Endothelial cell of umbilical vein (primary cell): Measurements from ENCODE around the gene CAMK2G. TPM values are rescaled to one million over a fixed set of nuclear protein-coding genes. Genes with fewer than 3 reads are reported as not detected.

Experiments used
- BruUV-seq: library from RNA; stranded (reverse); fragments of 400-500 nt; replicated peaks from 2 replicates; lab custom pipeline; 2021; lab: Mats Ljungman, UMichigan
- CTCF ChIA-PET: fragments of 300-600, 350-600 bp; sonication (Branson Sonifier 250); formaldehyde crosslinking; loops from one replicate; lab custom pipeline; 2021; ENCODE audit warnings: antibody characterized with exemption, inconsistent platforms; lab: Charles Lee
- POLR2A ChIA-PET: fragments of 300-600, 350-600 bp; sonication (Branson Sonifier 250); formaldehyde crosslinking; loops from one replicate; lab custom pipeline; 2021; ENCODE audit warnings: antibody characterized with exemption, inconsistent platforms; lab: Charles Lee
- DNase-seq: peaks from one replicate; pipeline ENCODE4 v3.0.0-alpha.2; 2011; ENCODE audit warnings: low read depth, low spot score
- FAIRE-seq: peaks from 2 replicates; lab custom pipeline; 2011; peaks lifted over from hg19 to GRCh38; lab: Jason Lieb, UNC
- H2AFZ ChIP-seq: 2 replicates; pipeline ENCODE4 v1.6.0; 2012; ENCODE audit warnings: low read depth, low read length, control low read depth, inconsistent platforms
- H3K27ac ChIP-seq: 2 replicates; pipeline ENCODE4 v1.5.1; 2011; ENCODE audit warnings: low read depth, mild to moderate bottlenecking, control low read depth, low read length, moderate library complexity; ENCODE audit not compliant: insufficient read depth
- H3K27me3 ChIP-seq, 2 experiments: 2 replicates each; pipeline versions ENCODE4 v1.6.0 to v1.6.1; 2011; ENCODE audit warnings: low read length in 2 of 2, mixed read lengths in 1 of 2; ENCODE audit not compliant: control insufficient read depth in 2 of 2, insufficient read depth in 2 of 2
- H3K36me3 ChIP-seq, 2 experiments: 2 replicates in 1 of 2; 3 replicates in 1 of 2; pipeline ENCODE4 v1.5.1; 2011; ENCODE audit warnings: low read length in 2 of 2, mild to moderate bottlenecking in 1 of 2, moderate library complexity in 1 of 2; ENCODE audit not compliant: control insufficient read depth in 2 of 2, insufficient read depth in 2 of 2; ENCODE audit errors: extremely low read depth in 1 of 2
- H3K4me1 ChIP-seq: 3 replicates; pipeline ENCODE4 v1.5.1; 2011; ENCODE audit warnings: mild to moderate bottlenecking, low read length; ENCODE audit not compliant: control insufficient read depth, insufficient read depth; ENCODE audit errors: extremely low read depth
- H3K4me2 ChIP-seq: 2 replicates; pipeline ENCODE4 v1.6.1; 2011; ENCODE audit warnings: low read length, control low read depth, mixed read lengths; ENCODE audit not compliant: insufficient read depth
- H3K4me3 ChIP-seq, 3 experiments: fragments of 200-600 bp in 1 of 3; sonication (generic), shearing (Covaris generic) in 1 of 3; replicated peaks in 1 of 3; 2 replicates each; pipeline ENCODE4 v1.5.1; 2011 to 2016; ENCODE audit warnings: control low read depth in 3 of 3, low read length in 3 of 3, mild to moderate bottlenecking in 2 of 3, inconsistent platforms in 1 of 3, low read depth in 1 of 3, moderate library complexity in 1 of 3; ENCODE audit not compliant: insufficient read depth in 1 of 3
- H3K79me2 ChIP-seq: 2 replicates; pipeline ENCODE4 v1.6.0; 2012; ENCODE audit warnings: low read length, inconsistent platforms; ENCODE audit not compliant: control insufficient read depth, insufficient read depth
- H3K9ac ChIP-seq: replicated peaks from 2 replicates; pipeline ENCODE3; 2011; ENCODE audit warnings: low read length, control low read depth; ENCODE audit not compliant: insufficient read depth; ENCODE audit errors: extremely low read depth
- H3K9me1 ChIP-seq: replicated peaks from 3 replicates; pipeline ENCODE4 v1.6.0; 2011; ENCODE audit warnings: mild to moderate bottlenecking, low read length; ENCODE audit not compliant: control insufficient read depth, insufficient read depth; ENCODE audit errors: extremely low read depth
- H3K9me3 ChIP-seq: replicated peaks from 2 replicates; pipeline ENCODE4 v1.5.1; 2012; ENCODE audit warnings: low read length, inconsistent platforms; ENCODE audit not compliant: control insufficient read depth, insufficient read depth
- H4K20me1 ChIP-seq: replicated peaks from 2 replicates; pipeline ENCODE3; 2011; ENCODE audit warnings: mild to moderate bottlenecking, low read length; ENCODE audit not compliant: control insufficient read depth, insufficient read depth; ENCODE audit errors: extremely low read depth
- CTCF ChIP-seq, 2 donors: IDR thresholded peaks; 1 replicate in 1 of 2; 2 replicates in 1 of 2; pipeline ENCODE4 v1.5.1; 2011; ENCODE audit warnings: low read length in 2 of 2, mild to moderate bottlenecking in 2 of 2, moderate library complexity in 2 of 2, control low read depth in 1 of 2, inconsistent platforms in 1 of 2, low read depth in 1 of 2; ENCODE audit not compliant: insufficient read depth in 1 of 2; ENCODE audit errors: extremely low read depth in 1 of 2
- EZH2 ChIP-seq: IDR thresholded peaks from 2 replicates; pipeline ENCODE4 v1.6.1; 2012; ENCODE audit warnings: borderline replicate concordance, low read depth, mild to moderate bottlenecking, moderate library complexity, low read length, inconsistent platforms; ENCODE audit not compliant: severe bottlenecking
- FOS ChIP-seq: IDR thresholded peaks from 2 replicates; pipeline ENCODE4 v1.6.1; 2011; ENCODE audit warnings: mild to moderate bottlenecking, low read length, moderate library complexity, borderline replicate concordance; ENCODE audit not compliant: insufficient read depth
- GATA2 ChIP-seq: IDR thresholded peaks from 2 replicates; pipeline ENCODE4 v1.7.0; 2011; ENCODE audit warnings: low read depth, mild to moderate bottlenecking, moderate library complexity, mixed read lengths, low read length; ENCODE audit not compliant: insufficient read length, insufficient read depth
- JUN ChIP-seq: IDR thresholded peaks from 2 replicates; pipeline ENCODE4 v1.6.1; 2011; ENCODE audit warnings: borderline replicate concordance, low read depth; ENCODE audit not compliant: insufficient read length, insufficient read depth
- MAX ChIP-seq: IDR thresholded peaks from 2 replicates; pipeline ENCODE4 v1.6.1; 2011; ENCODE audit not compliant: insufficient read depth, insufficient read length
- MYC ChIP-seq: IDR thresholded peaks from one replicate; pipeline ENCODE4 v1.6.1; 2011; ENCODE audit warnings: mild to moderate bottlenecking, low read depth, low read length
- POLR2A ChIP-seq: IDR thresholded peaks from 2 replicates; pipeline ENCODE4 v1.6.1; 2012; ENCODE audit warnings: low read depth, mild to moderate bottlenecking, control low read depth, low read length
- POLR2AphosphoS5 ChIP-seq: IDR thresholded peaks from 2 replicates; pipeline ENCODE4 v1.6.1; 2012; ENCODE audit warnings: low read depth, mild to moderate bottlenecking, control low read depth, low read length, moderate library complexity; ENCODE audit not compliant: insufficient read depth
- dilution Hi-C: fragments of 300-500 bp; cut with MboI; formaldehyde crosslinking; loops from one replicate; pipeline ENCODE4 v1.15.0; 2019; ENCODE audit warnings: low sequenced_read_pairs; ENCODE audit not compliant: extremely low pct_ligation_motif_present
- intact Hi-C: fragments of 100-400 bp; cut with micrococcal nuclease; formaldehyde crosslinking; loops from one replicate; pipeline ENCODE4 v1.10.0; 2022
- polyA plus RNA-seq, 4 experiments: library from polyadenylated mRNA; depleted of rRNA in 3 of 4; stranded (reverse) in 3 of 4; unstranded in 1 of 4; fragments of >200 nt; gene quantifications; 2 replicates each; pipeline versions ENCODE4 v1.2.1 to v1.2.3, GENCODE V29; 2011 to 2012; ENCODE audit warnings: missing spikeins in 1 of 4
- total RNA-seq: library from RNA; stranded (reverse); gene quantifications from 2 replicates; pipeline ENCODE4 v1.2.3, GENCODE V29; 2021

CAMK2G gene
- total and polyA plus RNA-seq, 2 donors (not counting 3 experiments of a cell fraction or from before 2014, with no cell fraction given): 27.2 to 33.6 TPM

GRCh38 chr10:73865107-73865458 lies 9.3 kb downstream of the CAMK2G start:
- CTCF ChIA-PET: interaction anchor here (0.8 to 2.4 kb wide), 6 partner anchors 9 to 21 kb away, joined by 3 to 8 read pairs (median 4); partner anchors contain the start of gene CAMK2G

More at GRCh38 chr10:73865107-73865458, 9.3 kb downstream of the CAMK2G start:
- dilution Hi-C loops (no loop called here), intact Hi-C loops (no loop called here)
- no peaks in the 10 kb centered on the region for H3K27me3 ChIP-seq
- H3K9me3 ChIP-seq: no peaks in the 10 kb centered on the region
- no peak overlapping the region for H3K9ac ChIP-seq
- no peak for TF ChIP-seq MAX
- TF ChIP-seq FOS: no peak
- no peak for TF ChIP-seq MYC
- no peak for TF ChIP-seq CTCF (IDR thresholded peaks at IDR 0.05; ENCODE audit: extremely low read depth in 1 of 2, insufficient read depth in 1 of 2, low read depth in 1 of 2, low read length in 2 of 2)
- no peak for TF ChIP-seq GATA2
- TF ChIP-seq EZH2: no peak
- no peak for TF ChIP-seq JUN
- TF ChIP-seq POLR2AphosphoS5: no peak
- TF ChIP-seq POLR2A: no peak
- no peak for DNase-seq
- peaks cover 14% of the 10 kb centered on the region for H3K4me1 ChIP-seq
- no peaks in the 10 kb centered on the region for H4K20me1 ChIP-seq
- no peak overlapping the region for H2AFZ ChIP-seq
- H3K36me3 ChIP-seq: peaks cover under 1 to 12% of the 10 kb centered on the region in 2 experiments
- POLR2A ChIA-PET: no interaction called here
- no peak overlapping the region for H3K4me3 ChIP-seq
- no peaks in the 10 kb centered on the region for H3K9me1 ChIP-seq
- H3K4me2 ChIP-seq: no peak overlapping the region
- no peak for FAIRE-seq
- no peaks in the 10 kb centered on the region for H3K79me2 ChIP-seq
- no peak overlapping the region for H3K27ac ChIP-seq
- no TSS peak for BruUV-seq
